SK-N-SH (cell line): Measurements from ENCODE around the gene KDELR1.

Experiments
- FOXJ3 ChIP-seq: sonication (generic); formaldehyde crosslinking; IDR thresholded peaks from 2 replicates; pipeline ENCODE4 v1.5.1; 2020; ENCODE audit warnings: mild to moderate bottlenecking, missing genetic modification reagents
- JUND ChIP-seq: IDR thresholded peaks from 2 replicates; pipeline ENCODE4 v1.4.0; 2012
- POLR2AphosphoS5 ChIP-seq: IDR thresholded peaks from 2 replicates; pipeline ENCODE4 v1.6.1; 2012; ENCODE audit warnings: low read depth, low read length
- RAD21 ChIP-seq: IDR thresholded peaks from 2 replicates; pipeline ENCODE4 v1.6.1; 2012; ENCODE audit warnings: mild to moderate bottlenecking, low read length
- SMC3 ChIP-seq: IDR thresholded peaks from 2 replicates; pipeline ENCODE4 v1.6.1; 2012; ENCODE audit warnings: low read depth, low read length, improper control_type of control experiment
- TF ChIP-seq, protein P1 (sequence below): IDR thresholded peaks from 2 replicates; pipeline ENCODE4 v1.4.0; 2012; ENCODE audit warnings: low read depth

- TF ChIP-seq POLR2AphosphoS5 (no peak), RAD21 (no peak), FOXJ3 (no peak), JUND (no peak), SMC3 (no peak)
- TF ChIP-seq, protein P1, sequence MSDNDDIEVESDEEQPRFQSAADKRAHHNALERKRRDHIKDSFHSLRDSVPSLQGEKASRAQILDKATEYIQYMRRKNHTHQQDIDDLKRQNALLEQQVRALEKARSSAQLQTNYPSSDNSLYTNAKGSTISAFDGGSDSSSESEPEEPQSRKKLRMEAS: no peak
Observed at GRCh38 chr19:48381178-48381950, 10.0 kb downstream of the KDELR1 start.
